HCT116 (cell line): Measurements from ENCODE around the gene UBE2V1. TPM values are rescaled to one million over a fixed set of nuclear protein-coding genes. Genes with fewer than 3 reads are reported as not detected.

Source experiments
- ATAC-seq: fragments of 200-7000 bp; cut with Tn5 transposase; 2 replicates; pipeline ENCODE4 v1.9.1; 2020; ENCODE audit warnings: mild to moderate bottlenecking, moderate library complexity
- BruUV-seq: library from RNA; stranded (reverse); fragments of 400-500 nt; replicated peaks from 2 replicates; lab custom pipeline; 2021; lab: Mats Ljungman, UMichigan
- CTCF ChIA-PET: fragments of 300-600 bp; sonication (Branson Sonifier 250); formaldehyde crosslinking; loops from one replicate; lab custom pipeline; 2021; ENCODE audit warnings: antibody characterized with exemption; lab: Charles Lee
- POLR2A ChIA-PET: fragments of 300-600, 350-600 bp; sonication (Branson Sonifier 250); formaldehyde crosslinking; loops from one replicate; lab custom pipeline; 2021; ENCODE audit warnings: antibody characterized with exemption; lab: Charles Lee
- RAD21 ChIA-PET, 2 experiments: fragments of 300-600 bp; sonication (Branson Sonifier 250); formaldehyde crosslinking; loops; one replicate each; lab custom pipeline; 2023; ENCODE audit warnings: low total read pairs in 2 of 2; ENCODE audit not compliant: uncharacterized antibody in 2 of 2, unreplicated experiment in 2 of 2, low non-redundant PET in 1 of 2; lab: Charles Lee
- DNase-seq: peaks from one replicate; pipeline ENCODE4 v3.0.0-alpha.2; 2010; ENCODE audit warnings: low read depth, low spot score
- H2AFZ ChIP-seq: fragments of 200-600 bp; shearing (Covaris generic), sonication (generic); 2 replicates; pipeline ENCODE4 v1.6.1; 2017; ENCODE audit warnings: low read depth, mixed run types, mixed read lengths, antibody characterized with exemption, low read length; ENCODE audit not compliant: poor library complexity, severe bottlenecking
- H3K27ac ChIP-seq: 2 replicates; pipeline ENCODE4 v1.5.1; 2012; ENCODE audit warnings: low read depth, low read length
- H3K27me3 ChIP-seq: fragments of 200-600 bp; sonication (generic); 2 replicates; pipeline ENCODE4 v1.6.1; 2016; ENCODE audit warnings: mixed run types, low read length, mixed read lengths; ENCODE audit not compliant: insufficient read depth
- H3K36me3 ChIP-seq, 2 experiments: fragments of 200-500 bp in 1 of 2; fragments of 200-600 bp in 1 of 2; sonication (Bioruptor generic) in 1 of 2; sonication (generic) in 1 of 2; 2 replicates each; pipeline versions ENCODE4 v1.5.1 to v1.6.1; 2014 to 2016; ENCODE audit warnings: low read length in 2 of 2, inconsistent platforms in 1 of 2, mixed read lengths in 1 of 2, mixed run types in 1 of 2; ENCODE audit not compliant: insufficient read depth in 2 of 2, control insufficient read depth in 1 of 2
- H3K4me1 ChIP-seq, 2 experiments: fragments of 200-600 bp in 1 of 2; sonication (generic) in 1 of 2; 2 replicates each; pipeline versions ENCODE4 v1.5.1 to v1.6.1; 2012 to 2017; ENCODE audit warnings: low read length in 2 of 2, inconsistent platforms in 1 of 2, mild to moderate bottlenecking in 1 of 2, mixed read lengths in 1 of 2, mixed run types in 1 of 2, moderate library complexity in 1 of 2; ENCODE audit not compliant: insufficient read depth in 2 of 2, control insufficient read depth in 1 of 2
- H3K4me2 ChIP-seq: fragments of 200-600 bp; sonication (generic); 2 replicates; pipeline ENCODE4 v1.6.1; 2017; ENCODE audit warnings: mixed run types, low read length, mixed read lengths
- H3K4me3 ChIP-seq, 2 experiments: fragments of 200-600 bp in 1 of 2; sonication (generic) in 1 of 2; replicated peaks in 1 of 2; 2 replicates each; pipeline ENCODE4 v1.5.1; 2011 to 2016; ENCODE audit warnings: low read length in 2 of 2, control low read depth in 1 of 2, low read depth in 1 of 2, mild to moderate bottlenecking in 1 of 2, mixed read lengths in 1 of 2, mixed run types in 1 of 2
- H3K79me2 ChIP-seq: fragments of 200-600 bp; sonication (generic); 2 replicates; pipeline ENCODE4 v1.6.1; 2017; ENCODE audit warnings: mild to moderate bottlenecking, mixed run types, low read length, moderate library complexity, mixed read lengths; ENCODE audit not compliant: insufficient read depth
- H3K9ac ChIP-seq: fragments of 200-600 bp; sonication (generic); 2 replicates; pipeline ENCODE4 v1.6.1; 2016; ENCODE audit warnings: low read length, mixed read lengths
- H3K9me2 ChIP-seq: fragments of 200-600 bp; sonication (generic), shearing (Covaris generic); 2 replicates; pipeline ENCODE4 v1.6.1; 2017; ENCODE audit warnings: mixed run types, mild to moderate bottlenecking, moderate library complexity; ENCODE audit not compliant: insufficient read depth
- H3K9me3 ChIP-seq, 2 experiments: fragments of 200-500 bp in 1 of 2; fragments of 200-600 bp in 1 of 2; sonication (Bioruptor generic) in 1 of 2; sonication (generic) in 1 of 2; 2 replicates each; pipeline ENCODE4 v1.6.1; 2014 to 2017; ENCODE audit warnings: low read length in 2 of 2, mixed read lengths in 2 of 2, inconsistent platforms in 1 of 2, low read depth in 1 of 2, mild to moderate bottlenecking in 1 of 2, mixed run types in 1 of 2, moderate library complexity in 1 of 2; ENCODE audit not compliant: control insufficient read depth in 1 of 2, insufficient read depth in 1 of 2
- H4K20me1 ChIP-seq: fragments of 200-600 bp; sonication (generic), shearing (Covaris generic); 2 replicates; pipeline ENCODE4 v1.6.1; 2017; ENCODE audit warnings: mixed run types, mild to moderate bottlenecking, moderate library complexity; ENCODE audit not compliant: insufficient read depth
- CBX3 ChIP-seq: IDR thresholded peaks from 2 replicates; pipeline ENCODE4 v1.6.1; 2012; ENCODE audit warnings: low read depth
- EGR1 ChIP-seq: IDR thresholded peaks from 2 replicates; pipeline ENCODE4 v1.6.1; 2012; ENCODE audit warnings: low read depth
- EZH2phosphoT487 ChIP-seq: fragments of 200-600 bp; IDR thresholded peaks from 2 replicates; pipeline ENCODE4 v1.6.1; 2018; ENCODE audit warnings: antibody characterized with exemption, borderline replicate concordance
- FOSL1 ChIP-seq: IDR thresholded peaks from 2 replicates; pipeline ENCODE4 v1.6.1; 2012; ENCODE audit warnings: low read depth
- JUND ChIP-seq: IDR thresholded peaks from 2 replicates; pipeline ENCODE4 v1.6.1; 2012
- POLR2AphosphoS5 ChIP-seq: IDR thresholded peaks from 2 replicates; pipeline ENCODE4 v1.6.1; 2011; ENCODE audit warnings: mild to moderate bottlenecking, low read depth, low read length, moderate library complexity
- RAD21 ChIP-seq: IDR thresholded peaks from 2 replicates; pipeline ENCODE4 v1.6.1; 2012; ENCODE audit warnings: low read depth, mild to moderate bottlenecking
- SP1 ChIP-seq: IDR thresholded peaks from 2 replicates; pipeline ENCODE4 v1.6.1; 2012; ENCODE audit warnings: low read depth
- TCF7L2 ChIP-seq: IDR thresholded peaks from 2 replicates; pipeline ENCODE4 v1.7.0; 2011; ENCODE audit warnings: borderline replicate concordance, inconsistent platforms; ENCODE audit not compliant: insufficient read depth, insufficient read length; ENCODE audit errors: extremely low read depth
- YY1 ChIP-seq: IDR thresholded peaks from 2 replicates; pipeline ENCODE4 v1.6.1; 2011; ENCODE audit warnings: low read length, low read depth, moderate library complexity, mild to moderate bottlenecking; ENCODE audit not compliant: insufficient replicate concordance; ENCODE audit errors: extremely low read depth
- ZFX ChIP-seq: fragments of 450-650 bp; IDR thresholded peaks from 2 replicates; pipeline ENCODE4 v1.6.1; 2017
- ZNF274 ChIP-seq: fragments of 200-500 bp; sonication (Bioruptor generic); IDR thresholded peaks from 2 replicates; pipeline ENCODE4 v1.6.1; 2014; ENCODE audit warnings: mild to moderate bottlenecking, low read depth, low read length, inconsistent platforms
- intact Hi-C: fragments of 100-400 bp; cut with micrococcal nuclease; formaldehyde crosslinking; loops from 2 replicates; pipeline ENCODE4 v1.10.0; 2022
- total RNA-seq: library from RNA; stranded (reverse); gene quantifications from one replicate; pipeline ENCODE4 v1.2.1, GENCODE V29; 2021; ENCODE audit not compliant: unreplicated experiment
- TF ChIP-seq, protein P1 (sequence below): IDR thresholded peaks from 2 replicates; pipeline ENCODE4 v1.6.1; 2011; ENCODE audit warnings: mild to moderate bottlenecking, low read length, moderate library complexity; ENCODE audit not compliant: insufficient replicate concordance; ENCODE audit errors: extremely low read depth
- TF ChIP-seq, protein P2 (sequence below): IDR thresholded peaks from 2 replicates; pipeline ENCODE4 v1.6.1; 2012; ENCODE audit warnings: low read depth
- TF ChIP-seq, protein P3 (sequence below): IDR thresholded peaks from 2 replicates; pipeline ENCODE4 v1.6.1; 2012
- TF ChIP-seq, protein P4 (sequence below), 3 experiments: fragments of 200-600 bp in 1 of 3; sonication (generic) in 1 of 3; IDR thresholded peaks in 2 of 3; conservative IDR thresholded peaks in 1 of 3; 2 replicates each; pipeline ENCODE4 v1.5.1; 2012 to 2017; ENCODE audit warnings: low read depth in 2 of 3, low read length in 2 of 3, antibody characterized with exemption in 1 of 3, borderline replicate concordance in 1 of 3, control low read depth in 1 of 3, mild to moderate bottlenecking in 1 of 3, mixed read lengths in 1 of 3, mixed run types in 1 of 3, moderate library complexity in 1 of 3; ENCODE audit not compliant: insufficient read depth in 1 of 3

The UBE2V1 gene
- total RNA-seq, 1 experiment from 2014 or later, result 114 TPM

DNA sequence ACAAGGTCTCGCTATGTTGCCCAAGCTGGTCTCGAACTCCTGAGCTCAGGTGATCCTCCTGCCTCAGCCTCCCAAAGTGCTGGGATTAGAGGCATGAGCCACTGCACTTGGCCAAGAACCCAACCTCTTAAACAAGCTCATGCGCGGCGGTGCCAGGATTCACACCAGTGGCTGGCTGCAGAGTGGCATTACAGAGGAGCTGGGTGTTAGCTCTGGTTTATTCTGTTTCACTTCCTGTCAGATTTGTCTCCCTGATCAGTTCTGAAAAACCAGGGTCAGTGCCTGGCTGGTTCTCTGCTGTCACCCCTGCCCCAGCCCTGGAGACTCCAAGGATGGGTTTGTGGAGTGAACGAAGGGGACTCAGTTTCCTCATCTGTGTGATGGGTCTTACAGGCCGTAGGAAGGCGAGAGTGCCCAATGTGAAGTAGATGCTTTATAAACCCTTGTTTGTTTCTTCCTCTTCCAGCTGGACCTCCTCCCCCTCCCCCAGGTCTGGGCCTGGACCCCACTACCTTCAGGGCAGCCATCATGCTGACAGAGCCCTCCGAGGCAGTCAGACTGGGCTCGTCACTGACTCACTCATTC, 63.4 kb downstream of the UBE2V1 start:
- ATAC-seq, result no peak
- RAD21 ChIA-PET, result no interaction called here
- no peaks in the 10 kb centered on the region for H4K20me1 ChIP-seq
- no peak overlapping the region for H3K9ac ChIP-seq
- no peaks in the 10 kb centered on the region for H3K9me3 ChIP-seq
- TF ChIP-seq, protein P1, sequence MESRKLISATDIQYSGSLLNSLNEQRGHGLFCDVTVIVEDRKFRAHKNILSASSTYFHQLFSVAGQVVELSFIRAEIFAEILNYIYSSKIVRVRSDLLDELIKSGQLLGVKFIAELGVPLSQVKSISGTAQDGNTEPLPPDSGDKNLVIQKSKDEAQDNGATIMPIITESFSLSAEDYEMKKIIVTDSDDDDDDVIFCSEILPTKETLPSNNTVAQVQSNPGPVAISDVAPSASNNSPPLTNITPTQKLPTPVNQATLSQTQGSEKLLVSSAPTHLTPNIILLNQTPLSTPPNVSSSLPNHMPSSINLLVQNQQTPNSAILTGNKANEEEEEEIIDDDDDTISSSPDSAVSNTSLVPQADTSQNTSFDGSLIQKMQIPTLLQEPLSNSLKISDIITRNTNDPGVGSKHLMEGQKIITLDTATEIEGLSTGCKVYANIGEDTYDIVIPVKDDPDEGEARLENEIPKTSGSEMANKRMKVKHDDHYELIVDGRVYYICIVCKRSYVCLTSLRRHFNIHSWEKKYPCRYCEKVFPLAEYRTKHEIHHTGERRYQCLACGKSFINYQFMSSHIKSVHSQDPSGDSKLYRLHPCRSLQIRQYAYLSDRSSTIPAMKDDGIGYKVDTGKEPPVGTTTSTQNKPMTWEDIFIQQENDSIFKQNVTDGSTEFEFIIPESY, result no peak
- TF ChIP-seq EGR1 (no peak), TCF7L2 (no peak), YY1 (no peak), SP1 (no peak), POLR2AphosphoS5 (no peak), ZNF274 (no peak), CBX3 (no peak), ZFX (no peak), JUND (no peak), RAD21 (no peak), FOSL1 (no peak), EZH2phosphoT487 (no peak)
- TF ChIP-seq, protein P2, sequence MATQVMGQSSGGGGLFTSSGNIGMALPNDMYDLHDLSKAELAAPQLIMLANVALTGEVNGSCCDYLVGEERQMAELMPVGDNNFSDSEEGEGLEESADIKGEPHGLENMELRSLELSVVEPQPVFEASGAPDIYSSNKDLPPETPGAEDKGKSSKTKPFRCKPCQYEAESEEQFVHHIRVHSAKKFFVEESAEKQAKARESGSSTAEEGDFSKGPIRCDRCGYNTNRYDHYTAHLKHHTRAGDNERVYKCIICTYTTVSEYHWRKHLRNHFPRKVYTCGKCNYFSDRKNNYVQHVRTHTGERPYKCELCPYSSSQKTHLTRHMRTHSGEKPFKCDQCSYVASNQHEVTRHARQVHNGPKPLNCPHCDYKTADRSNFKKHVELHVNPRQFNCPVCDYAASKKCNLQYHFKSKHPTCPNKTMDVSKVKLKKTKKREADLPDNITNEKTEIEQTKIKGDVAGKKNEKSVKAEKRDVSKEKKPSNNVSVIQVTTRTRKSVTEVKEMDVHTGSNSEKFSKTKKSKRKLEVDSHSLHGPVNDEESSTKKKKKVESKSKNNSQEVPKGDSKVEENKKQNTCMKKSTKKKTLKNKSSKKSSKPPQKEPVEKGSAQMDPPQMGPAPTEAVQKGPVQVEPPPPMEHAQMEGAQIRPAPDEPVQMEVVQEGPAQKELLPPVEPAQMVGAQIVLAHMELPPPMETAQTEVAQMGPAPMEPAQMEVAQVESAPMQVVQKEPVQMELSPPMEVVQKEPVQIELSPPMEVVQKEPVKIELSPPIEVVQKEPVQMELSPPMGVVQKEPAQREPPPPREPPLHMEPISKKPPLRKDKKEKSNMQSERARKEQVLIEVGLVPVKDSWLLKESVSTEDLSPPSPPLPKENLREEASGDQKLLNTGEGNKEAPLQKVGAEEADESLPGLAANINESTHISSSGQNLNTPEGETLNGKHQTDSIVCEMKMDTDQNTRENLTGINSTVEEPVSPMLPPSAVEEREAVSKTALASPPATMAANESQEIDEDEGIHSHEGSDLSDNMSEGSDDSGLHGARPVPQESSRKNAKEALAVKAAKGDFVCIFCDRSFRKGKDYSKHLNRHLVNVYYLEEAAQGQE, result no peak
- TF ChIP-seq, protein P3, sequence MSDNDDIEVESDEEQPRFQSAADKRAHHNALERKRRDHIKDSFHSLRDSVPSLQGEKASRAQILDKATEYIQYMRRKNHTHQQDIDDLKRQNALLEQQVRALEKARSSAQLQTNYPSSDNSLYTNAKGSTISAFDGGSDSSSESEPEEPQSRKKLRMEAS, result no peak
- TF ChIP-seq, protein P4, sequence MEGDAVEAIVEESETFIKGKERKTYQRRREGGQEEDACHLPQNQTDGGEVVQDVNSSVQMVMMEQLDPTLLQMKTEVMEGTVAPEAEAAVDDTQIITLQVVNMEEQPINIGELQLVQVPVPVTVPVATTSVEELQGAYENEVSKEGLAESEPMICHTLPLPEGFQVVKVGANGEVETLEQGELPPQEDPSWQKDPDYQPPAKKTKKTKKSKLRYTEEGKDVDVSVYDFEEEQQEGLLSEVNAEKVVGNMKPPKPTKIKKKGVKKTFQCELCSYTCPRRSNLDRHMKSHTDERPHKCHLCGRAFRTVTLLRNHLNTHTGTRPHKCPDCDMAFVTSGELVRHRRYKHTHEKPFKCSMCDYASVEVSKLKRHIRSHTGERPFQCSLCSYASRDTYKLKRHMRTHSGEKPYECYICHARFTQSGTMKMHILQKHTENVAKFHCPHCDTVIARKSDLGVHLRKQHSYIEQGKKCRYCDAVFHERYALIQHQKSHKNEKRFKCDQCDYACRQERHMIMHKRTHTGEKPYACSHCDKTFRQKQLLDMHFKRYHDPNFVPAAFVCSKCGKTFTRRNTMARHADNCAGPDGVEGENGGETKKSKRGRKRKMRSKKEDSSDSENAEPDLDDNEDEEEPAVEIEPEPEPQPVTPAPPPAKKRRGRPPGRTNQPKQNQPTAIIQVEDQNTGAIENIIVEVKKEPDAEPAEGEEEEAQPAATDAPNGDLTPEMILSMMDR (IDR thresholded peaks at IDR 0.05 in 2 of 3, conservative IDR thresholded peaks at IDR 0.05 in 1 of 3; ENCODE audit: borderline replicate concordance in 1 of 3, insufficient read depth in 1 of 3, low read depth in 2 of 3, low read length in 2 of 3), result no peak
- TF ChIP-seq, all 23 proteins: peak for 0
- Histone ChIP-seq H3K9me2 (no peaks in the 10 kb centered on the region), H3K4me2 (no peak overlapping the region), H3K36me3 (no peaks in the 10 kb centered on the region), H3K27me3 (no peaks in the 10 kb centered on the region), H2AFZ (no peak overlapping the region), H3K27ac (no peak overlapping the region), H3K79me2 (no peaks in the 10 kb centered on the region), H3K4me1 (0 out of 4 replicates have a peak, but pooled peaks cover 0 to under 1% of the 10 kb centered on the region in 2 experiments), H3K4me3 (no peak overlapping the region)
- BruUV-seq, result no TSS peak
- intact Hi-C loops, result no loop called here
- ChIA-PET CTCF (interaction anchor here (1.1 kb wide), 1 partner anchor 22 kb away, joined by 4 read pairs; no protein-coding TSS in a partner anchor), POLR2A (no interaction called here)
- no peak for DNase-seq
